ENCODE data around the gene NOA1.
"Not testable (repeated sequence)": the region's sequence is repeated elsewhere in the genome, so short reads cannot be mapped to it uniquely, and the experiment has no call there.

NOA1 gene

DNA sequence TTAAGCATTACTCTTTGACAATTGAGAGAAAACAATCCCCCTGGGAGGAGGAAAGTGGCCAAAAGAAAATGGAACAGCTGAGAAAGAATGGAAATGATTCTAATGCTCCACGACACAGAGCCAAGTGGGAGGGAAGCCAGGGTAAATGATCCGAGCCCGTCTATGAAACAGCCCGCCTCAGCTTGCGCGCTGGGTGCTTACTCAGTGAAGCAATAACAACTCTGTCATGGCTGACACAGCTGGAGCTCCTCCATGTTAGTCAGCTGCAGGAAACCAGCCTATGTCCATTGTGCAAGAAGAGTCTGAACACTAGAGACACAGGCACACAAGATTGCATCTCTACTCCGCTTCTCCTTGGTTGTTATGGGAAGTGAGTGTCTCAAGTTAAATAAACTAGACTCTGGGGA lies 19.3 kb downstream of the NOA1 start:
- peak; percentile 65 for DNase-seq (ENCODE audit: low spot score)

DNA sequence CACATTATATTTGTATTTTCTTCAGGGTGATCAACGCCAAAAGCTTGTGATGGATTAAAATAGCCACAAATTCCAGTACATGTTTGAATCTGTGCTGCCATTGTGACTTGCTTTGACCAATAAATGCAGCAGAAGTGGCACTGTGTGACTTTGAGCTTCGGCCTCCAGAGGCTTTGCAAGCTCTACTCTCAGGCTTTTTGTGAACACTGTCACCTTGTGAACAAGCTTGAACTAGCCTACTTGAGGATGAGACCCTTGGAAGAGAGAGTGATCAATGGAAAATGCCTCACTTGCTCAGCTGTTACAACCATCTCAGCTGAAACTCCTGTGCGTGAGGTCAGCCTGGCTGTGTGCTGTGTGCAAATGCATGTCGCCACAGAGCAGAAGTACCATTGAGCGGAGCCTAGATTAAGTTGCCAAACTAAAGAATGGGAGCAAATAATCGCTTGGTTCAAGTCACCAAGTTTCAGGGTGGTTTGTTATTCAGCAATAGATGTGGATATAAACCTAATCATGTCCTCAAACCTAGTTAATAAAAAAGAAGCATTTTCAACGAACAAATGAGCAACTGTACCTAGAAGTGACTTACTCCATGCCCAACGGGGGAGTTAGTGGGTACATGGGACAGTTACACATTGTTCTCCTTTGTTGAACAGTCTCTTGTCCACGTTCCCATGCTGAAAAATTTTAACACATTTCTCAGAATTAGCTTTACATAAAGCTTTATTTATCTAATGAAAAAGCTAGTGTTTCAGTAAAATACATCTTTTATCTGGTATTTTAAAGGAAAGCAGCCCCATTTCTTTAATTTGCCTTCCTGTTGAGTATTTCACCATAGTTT lies 23.5 kb downstream of the NOA1 start:
- DNase-seq (ENCODE audit: low spot score) = peak; percentile 63

DNA sequence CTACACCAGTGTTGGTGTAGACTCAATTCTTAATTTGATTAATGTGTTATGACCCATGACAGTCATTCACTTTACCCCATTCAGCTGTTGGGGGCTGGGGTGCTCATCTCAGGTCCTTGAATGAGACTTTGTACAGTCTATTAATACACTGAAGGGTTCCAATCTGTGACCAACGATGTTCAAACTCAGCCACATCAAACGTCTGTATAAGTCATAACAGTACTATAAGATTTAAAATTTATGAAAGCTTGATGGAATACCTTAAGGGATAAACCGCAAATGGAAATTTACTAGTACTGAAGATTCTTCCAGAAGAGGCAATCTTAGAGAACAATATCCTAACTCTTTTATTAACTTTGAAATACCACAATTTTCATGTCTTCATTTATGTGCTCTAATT lies 36.0 kb downstream of the NOA1 start:
- no peak for DNase-seq (ENCODE audit: low spot score)

DNA sequence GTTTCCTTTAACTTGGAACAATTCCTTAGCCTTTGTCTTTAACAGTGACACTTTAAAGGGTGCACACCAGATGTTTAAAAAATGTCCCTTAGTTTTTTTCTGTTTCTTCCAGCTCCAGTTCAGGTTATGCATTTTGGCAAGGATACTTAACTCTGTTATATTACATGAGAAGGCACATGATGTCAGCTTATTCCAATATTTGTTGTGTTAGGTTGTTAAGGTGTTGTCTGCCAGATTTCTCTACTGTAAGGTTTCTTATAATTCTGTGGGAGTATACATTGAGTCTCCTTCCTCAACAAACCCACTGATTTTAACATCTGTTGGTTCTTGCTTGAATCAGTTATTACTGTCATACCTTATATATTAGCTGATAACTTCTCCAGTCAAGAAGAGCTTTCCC lies 36.4 kb downstream of the NOA1 start:
- no peak for DNase-seq (ENCODE audit: low spot score)

DNA sequence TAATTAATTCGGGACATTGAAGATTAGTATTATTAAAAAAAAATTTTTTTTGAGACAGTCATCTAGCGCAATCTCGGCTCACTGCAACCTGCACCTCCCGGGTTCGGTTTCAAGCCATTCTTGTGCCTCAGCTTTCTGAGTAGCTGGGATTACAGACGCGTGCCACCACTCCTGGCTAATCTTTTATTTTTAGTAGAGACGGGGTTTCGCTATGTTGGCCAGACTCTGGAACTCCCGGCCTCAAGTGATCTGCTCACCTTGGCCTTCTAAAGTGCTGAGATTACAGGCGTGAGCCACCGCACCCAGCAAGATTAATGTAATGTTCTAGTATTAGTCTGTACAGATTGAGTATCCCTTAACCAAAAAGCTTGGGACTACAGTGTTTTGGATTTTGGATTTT lies 37.0 kb downstream of the NOA1 start:
- DNase-seq (ENCODE audit: low spot score) = no peak

DNA sequence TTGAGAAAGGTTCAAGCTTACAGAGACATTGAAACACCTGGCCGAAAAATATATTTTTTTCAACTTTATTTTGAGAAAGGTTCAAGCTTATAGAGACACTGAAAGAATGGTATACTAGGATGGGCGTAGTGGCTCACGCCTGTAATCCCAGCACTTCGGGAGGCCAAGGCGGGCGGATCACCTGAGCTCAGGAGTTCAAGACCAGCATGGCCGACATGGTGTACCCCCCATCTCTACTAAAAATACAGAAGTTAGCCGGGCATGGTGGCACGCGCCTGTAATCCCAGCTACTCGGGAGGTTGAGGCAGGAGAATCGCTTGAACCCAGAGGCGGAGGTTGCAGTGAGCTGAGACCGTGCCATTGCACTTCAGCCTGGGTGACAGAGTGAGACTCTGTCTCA lies 37.6 kb downstream of the NOA1 start:
- DNase-seq (ENCODE audit: low spot score) = not testable (repeated sequence)

DNA sequence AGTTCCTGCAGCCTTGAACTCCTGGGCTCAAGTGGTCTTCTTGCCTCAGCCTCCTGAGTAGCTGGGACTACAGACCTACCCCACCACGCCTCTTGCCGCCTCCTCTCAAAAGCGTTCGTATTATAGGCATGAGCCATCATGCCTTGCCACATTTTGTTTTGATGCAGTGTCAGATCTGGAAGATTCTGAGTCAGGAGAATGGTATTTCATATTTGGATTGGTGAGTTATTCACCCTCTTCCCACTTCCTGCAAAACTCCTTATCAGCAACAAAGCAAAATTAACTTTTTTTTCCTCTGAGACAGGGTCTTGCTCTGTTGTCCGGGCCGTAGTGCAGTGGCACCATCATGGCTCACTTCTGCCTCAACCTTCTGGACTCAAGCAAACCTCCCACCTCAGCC lies 40.1 kb downstream of the NOA1 start:
- DNase-seq (ENCODE audit: low spot score) = no peak

DNA sequence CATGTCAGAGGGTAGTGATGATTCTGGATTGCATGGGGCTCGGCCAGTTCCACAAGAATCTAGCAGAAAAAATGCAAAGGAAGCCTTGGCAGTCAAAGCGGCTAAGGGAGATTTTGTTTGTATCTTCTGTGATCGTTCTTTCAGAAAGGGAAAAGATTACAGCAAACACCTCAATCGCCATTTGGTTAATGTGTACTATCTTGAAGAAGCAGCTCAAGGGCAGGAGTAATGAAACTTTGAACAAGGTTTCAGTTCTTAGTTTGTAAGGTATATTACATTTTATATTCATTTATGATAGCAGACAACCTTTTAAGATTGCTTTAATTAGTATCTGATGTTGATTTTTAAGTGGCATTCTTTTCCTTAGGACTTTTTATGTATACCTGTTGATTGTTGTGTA lies 45.5 kb downstream of the NOA1 start:
- DNase-seq (ENCODE audit: low spot score) = no peak

DNA sequence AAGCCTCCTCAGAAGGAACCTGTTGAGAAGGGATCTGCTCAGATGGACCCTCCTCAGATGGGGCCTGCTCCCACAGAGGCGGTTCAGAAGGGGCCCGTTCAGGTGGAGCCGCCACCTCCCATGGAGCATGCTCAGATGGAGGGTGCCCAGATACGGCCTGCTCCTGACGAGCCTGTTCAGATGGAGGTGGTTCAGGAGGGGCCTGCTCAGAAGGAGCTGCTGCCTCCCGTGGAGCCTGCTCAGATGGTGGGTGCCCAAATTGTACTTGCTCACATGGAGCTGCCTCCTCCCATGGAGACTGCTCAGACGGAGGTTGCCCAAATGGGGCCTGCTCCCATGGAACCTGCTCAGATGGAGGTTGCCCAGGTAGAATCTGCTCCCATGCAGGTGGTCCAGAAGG lies 46.8 kb downstream of the NOA1 start:
- no peak for DNase-seq (ENCODE audit: low spot score)

DNA sequence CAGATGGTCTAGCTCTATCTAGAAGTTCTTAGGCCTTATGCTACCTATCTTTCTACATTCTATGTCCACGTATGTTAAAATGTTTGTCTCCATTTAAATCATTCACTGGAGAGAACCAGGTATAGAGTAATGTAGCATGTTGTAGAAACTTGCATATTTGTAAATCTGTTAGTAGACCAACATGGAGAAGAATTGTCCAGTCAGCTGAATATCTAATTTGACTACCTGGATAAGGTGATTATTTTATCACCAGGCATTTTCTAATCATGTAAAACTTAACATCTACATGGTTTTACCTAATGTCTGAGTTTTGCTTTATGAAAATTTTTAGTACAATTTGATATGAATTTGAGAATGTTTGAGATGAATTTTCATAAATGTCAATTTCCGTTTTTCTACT lies 50.2 kb downstream of the NOA1 start:
- DNase-seq (ENCODE audit: low spot score) = no peak

DNA sequence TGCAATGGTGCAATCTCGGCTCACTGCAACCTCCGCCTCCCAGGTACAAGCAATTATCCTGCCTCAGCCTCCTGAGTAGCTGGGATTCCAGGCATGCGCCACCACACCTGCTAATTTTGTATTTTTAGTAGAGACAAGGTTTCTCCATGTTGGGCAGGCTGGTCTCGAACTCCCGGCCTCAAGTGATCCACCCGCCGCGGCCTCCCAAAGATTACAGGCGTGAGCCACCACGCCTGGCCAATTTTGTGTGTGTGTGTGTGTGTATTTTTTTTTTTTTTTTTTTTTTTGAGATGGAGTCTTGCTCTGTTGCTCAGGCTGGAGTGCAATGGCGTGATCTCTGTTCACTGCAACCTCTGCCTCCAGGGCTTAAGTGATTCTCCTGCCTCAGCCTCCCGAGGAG lies 62.4 kb downstream of the NOA1 start:
- not testable (repeated sequence) for DNase-seq (ENCODE audit: low spot score)

DNA sequence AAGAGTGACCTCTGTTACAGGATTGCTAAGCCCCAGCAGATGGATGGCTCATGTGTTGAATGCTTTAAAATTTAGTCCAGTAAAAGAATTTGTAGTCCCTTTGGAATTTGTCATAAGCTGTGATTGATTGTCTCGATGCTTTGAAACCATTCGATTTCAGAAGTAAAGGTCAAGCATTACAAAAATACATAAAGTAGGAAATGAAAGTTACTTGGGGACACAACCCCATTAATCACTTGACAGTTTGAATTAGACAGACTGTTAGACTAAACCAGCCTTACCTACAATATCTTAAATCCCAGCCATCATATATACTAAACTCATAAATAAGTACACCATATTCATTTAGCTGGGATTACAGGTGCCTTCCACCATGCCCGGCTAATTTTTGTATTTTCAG lies 63.1 kb downstream of the NOA1 start:
- no peak for DNase-seq (ENCODE audit: low spot score)
